Stimulated activated CD8-positive, alpha-beta memory T cell treated with anti-CD3 and anti-CD28 coated beads, Interleukin-12 subunit alpha, Interleukin-12 subunit beta, amount 100 ng/mL, for 4 hours (primary cell): Measurements from ENCODE around the gene MTMR4.
"Not testable (repeated sequence)": the region's sequence is repeated elsewhere in the genome, so short reads cannot be mapped to it uniquely, and the experiment has no call there.

Experiments
- DNase-seq: peaks from one replicate; pipeline ENCODE4 v3.0.0-alpha.2; 2020; ENCODE audit warnings: low read depth

MTMR4 gene

DNA sequence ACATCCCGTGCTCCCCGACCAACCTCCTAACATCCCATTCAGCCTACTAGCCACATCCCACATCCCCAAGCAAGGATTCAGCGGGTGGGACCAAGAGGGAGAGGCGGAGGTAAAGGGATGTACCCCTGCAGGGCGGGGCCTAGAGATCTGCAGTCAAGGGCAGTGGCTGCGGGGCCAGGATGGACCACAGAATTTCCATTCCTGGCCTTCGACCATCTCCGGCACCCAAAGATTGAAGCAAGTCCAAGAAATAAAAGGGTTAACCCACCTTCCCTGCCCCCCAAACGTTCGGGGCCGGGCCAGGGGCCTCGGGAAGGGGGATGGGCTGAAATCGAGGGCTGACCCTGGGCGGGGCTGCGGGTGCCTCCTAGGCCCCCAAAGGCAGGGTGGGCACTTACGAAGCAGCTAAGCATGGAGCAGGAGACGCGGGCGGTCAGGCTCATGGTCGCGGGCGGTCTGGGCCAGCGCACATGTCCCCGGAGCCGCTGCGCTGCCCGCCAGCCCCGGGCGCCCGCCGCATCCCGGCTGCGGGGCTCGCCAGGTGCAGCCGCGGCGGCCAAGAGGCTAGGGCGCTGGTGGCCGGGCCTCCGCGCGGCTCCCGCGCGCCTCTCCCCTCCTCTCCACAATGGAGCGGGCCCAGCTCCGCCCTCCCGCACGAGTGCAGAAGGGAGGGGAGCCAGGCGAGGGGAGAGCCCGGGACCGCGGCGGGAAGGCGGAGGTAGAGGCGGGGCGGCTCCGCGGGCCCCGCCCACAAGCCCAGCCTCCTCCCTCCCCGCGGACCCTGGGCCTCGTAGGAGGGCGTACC, at the start of gene MTMR4:
Gene MTMR4, minus strand, starts transcription at position 674 of the 805 bp plus-strand sequence. Its CDS starts 231 bp downstream, at position 443.
- DNase-seq = peak; percentile 54

DNA sequence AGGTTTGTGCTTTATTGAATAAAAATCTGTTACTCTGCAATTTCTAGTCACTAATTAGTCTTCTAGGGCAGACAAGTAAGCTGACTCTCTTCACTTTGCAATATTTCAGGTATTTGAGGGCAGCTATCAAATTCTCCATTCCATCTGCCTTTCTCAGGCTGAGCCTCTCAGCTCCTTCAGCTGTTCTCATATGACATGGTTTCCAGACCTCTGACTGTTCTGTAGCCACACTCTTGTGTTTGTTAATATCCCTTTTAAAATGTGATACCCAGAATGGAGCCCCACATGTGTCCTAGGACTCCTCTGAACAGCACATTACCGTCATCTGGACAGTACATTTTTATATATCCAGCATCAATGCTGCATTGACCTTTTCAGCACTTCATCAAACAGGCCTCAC, 46.1 kb upstream of the MTMR4 start:
- no peak for DNase-seq

DNA sequence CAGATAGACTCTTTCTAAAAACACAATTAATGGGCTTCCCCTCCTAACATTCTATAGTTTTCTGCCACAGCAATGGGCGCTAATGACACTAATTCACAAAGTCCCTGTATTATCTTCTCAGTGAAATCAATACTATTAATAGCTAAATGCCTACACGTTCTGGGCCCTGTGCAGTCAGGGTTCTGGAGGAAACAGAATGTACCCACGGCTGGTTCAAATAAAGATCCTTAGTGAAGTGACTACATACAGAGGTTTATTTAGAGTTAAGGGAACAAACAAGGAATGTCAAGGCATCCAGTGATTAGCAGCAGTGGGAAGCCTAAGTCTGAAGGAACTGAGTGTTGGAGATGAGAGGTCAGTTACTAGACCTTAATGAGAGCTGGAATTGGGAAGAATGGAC, 43.5 kb upstream of the MTMR4 start:
- no peak for DNase-seq

DNA sequence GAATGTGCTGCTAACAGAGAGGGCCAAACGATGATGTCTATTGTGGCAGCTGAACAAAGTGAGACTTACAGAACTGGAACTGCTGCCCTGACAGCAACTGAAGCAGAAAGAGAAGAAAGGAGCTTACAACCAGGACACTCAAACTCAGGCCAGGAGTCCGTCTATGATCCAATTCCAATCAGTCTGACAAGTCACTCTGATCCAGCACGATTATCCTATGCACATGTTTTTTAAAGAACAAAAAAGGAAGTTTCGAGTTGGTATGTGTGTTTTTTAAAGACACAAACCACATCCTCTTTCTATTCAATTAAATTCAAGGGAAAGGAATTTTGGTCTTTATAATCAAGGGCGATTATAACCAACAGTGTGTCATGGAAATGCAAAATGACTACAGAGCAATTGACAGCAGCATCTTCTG, 42.4 kb upstream of the MTMR4 start:
- DNase-seq = no peak

DNA sequence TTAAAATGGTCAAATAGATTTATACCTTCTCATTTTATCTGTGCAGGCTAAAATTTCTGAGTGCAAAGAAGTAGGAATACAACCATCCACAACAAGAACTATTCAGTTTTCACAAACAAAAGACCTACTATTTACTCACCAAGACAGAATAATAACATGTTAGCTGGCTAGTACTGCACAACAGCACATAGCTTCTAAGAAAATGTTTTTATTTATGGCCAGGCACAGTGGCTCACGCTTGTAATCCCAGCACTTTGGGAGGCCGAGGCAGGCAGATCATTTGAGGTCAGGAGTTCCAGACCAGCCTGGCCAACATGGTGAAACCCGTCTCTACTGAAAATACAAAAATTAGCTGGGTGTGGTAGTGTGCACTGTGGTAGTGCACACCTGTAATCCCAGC, 40.7 kb upstream of the MTMR4 start:
- not testable (repeated sequence) for DNase-seq

DNA sequence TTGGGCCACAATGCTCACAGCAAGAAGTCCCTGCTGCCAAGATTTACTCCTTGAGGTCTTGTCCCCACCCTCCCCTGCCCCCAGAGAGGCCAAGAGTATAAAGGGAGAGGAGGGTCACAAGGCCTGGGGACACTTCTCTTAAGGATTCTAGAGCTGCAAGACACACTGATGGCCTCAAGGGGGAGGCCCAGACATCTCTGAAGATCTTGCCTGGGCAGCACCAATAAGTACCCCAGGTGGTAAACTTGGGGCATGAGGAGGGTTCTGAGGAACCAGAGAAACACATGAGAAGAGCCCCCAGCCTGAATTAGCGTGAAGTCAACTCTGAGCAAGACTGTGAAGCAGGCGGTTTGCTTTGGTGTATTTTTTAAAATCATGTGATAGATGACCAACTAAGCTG, 26.8 kb upstream of the MTMR4 start:
- no peak for DNase-seq

DNA sequence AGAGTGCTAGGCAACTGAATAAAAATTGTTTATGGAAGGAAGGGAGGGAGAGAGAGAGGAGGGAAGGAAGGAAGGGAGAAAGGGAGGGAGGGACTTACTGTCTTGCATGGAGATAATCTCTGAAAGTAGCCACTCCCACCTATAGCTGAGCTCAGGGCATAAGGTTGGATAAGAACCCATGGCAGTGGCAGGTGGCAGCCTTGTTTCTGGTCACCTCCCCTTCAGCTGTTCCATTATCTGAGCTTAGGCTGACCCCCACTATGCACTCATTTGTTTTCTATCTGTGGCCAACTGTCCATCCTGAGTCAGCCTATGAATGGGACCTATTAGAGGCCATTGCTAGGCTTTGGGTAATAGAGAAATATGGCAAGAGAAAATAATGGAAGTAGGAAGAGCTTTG, 25.3 kb upstream of the MTMR4 start:
- no peak for DNase-seq

DNA sequence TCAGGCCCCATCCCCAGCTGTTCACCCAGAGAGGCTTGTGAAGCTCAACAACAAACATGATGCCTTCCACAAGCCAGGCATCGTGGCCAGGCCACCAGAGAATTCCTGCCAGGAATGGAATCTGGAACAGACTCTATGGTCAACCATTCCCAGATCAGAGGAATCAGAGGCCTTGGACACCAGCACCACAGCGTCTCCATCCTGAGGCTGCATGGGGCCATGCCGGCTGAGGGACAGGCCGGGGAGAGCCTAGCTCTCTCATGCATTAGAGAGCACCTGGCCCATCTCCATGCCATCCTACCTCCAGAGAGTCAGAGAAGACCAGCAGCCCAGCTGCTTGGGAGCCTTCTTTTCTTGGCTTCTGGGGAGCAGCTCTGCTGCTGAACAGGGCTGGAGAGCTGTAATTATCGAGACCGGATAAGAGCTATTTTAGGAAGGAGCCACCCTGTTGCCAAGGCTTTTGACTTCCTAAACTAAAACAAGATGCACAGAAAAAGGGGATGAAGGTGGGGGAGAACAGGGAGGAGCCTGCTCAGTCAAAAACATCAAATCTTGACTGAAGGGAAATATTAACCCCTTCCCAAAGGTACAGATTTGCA, 24.5 kb upstream of the MTMR4 start:
- DNase-seq = no peak

DNA sequence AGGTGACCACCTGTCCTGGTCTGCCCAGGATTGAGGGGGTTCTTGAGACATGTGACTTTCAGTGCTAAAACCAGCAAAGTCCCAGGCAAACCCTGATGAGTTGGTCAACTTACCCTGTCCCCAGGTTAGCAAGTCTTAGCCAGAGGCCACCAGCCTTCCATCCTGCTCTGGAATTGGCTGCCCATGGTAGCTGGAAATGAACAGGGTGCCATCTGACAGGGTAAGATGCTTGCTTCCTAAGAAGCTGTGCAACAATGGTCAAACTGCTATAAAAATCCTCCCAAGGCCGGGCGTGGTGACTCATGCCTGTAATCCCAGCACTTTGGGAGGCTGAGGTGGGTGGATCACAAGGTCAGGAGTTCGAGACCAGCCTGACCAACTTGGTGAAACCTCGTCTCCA, 22.8 kb upstream of the MTMR4 start:
- DNase-seq = no peak

DNA sequence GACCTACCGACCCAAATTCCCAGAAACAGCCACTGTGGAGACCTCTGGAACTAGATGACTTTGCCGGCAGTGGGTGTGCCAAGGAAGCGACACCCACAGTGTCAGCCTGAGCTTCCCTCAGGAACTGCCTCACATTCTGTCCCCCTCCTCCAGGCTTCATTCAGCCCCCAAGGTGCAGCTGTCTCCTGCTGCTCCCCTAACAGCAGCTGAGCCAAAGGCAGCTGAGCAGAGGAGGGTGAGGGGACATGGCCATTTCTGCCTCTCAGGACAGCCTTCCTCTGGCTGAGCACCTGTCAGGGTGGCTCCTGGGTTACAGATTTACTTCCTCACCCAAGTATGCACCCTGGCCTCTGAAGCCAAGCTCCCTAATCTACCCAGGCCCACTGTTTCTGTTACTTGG, 22.1 kb upstream of the MTMR4 start:
- no peak for DNase-seq

DNA sequence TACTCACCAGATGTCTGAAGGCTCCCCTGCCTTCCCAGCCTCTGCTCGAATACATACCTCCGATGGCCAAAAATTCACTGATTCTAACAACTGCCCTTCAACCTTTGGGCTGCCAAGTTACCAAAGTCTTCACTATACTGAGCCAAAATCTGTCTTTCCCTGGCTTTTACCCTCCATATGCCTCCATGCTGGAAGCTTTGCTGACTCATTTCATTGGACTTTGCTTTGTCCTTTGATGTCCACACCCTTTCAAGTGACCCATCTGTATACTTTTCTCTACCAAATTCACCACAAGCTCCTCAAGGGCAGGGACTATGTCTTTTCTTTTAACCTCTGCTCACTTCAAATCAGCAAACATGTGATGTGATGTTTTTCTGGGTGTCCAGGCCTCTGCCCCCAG, 21.0 kb upstream of the MTMR4 start:
- DNase-seq = no peak

DNA sequence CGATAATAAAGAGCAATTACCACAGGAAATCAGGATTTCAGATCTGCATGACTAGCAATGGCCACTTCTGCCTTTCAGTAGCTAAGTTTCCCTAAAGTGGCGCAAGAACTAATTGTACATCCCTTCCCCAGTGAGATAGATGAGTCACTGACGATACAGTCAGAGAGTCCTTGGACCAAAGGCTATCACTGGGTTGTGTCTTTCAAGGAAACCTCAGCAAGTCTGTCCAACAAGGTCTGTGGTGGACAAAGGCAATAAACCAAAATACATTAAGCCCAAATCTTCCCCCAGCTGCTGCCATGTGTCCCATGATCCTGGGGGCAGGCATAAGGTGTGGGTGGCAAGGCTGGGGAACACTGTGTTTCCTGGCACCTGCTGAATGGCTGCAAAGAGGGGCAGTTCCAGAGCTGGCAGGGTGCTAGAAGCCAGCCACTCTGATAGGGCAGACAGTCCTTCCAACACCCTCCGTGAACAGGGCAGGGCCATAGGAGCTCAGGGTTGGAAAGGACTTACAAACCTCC, 20.5 kb upstream of the MTMR4 start:
- no peak for DNase-seq

DNA sequence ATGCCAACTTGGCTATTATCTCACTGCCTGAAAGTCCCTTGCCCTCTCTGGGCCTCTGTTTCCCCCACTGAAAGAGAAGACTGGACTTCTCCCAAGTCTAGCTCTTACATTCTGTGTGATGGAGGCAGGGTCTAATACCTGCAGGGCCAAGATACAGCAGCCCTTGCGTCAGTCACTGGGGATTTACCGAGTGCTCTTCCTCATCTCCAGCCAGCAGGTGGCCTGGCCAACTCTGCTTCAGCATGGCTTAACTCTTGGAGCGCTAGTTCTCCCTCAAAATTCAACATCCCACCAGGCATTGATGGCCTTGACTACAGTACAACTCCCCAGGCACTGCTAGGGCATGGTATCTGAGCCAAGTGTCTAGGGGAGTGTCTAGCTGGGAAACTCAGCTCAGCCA, 19.9 kb upstream of the MTMR4 start:
- no peak for DNase-seq

DNA sequence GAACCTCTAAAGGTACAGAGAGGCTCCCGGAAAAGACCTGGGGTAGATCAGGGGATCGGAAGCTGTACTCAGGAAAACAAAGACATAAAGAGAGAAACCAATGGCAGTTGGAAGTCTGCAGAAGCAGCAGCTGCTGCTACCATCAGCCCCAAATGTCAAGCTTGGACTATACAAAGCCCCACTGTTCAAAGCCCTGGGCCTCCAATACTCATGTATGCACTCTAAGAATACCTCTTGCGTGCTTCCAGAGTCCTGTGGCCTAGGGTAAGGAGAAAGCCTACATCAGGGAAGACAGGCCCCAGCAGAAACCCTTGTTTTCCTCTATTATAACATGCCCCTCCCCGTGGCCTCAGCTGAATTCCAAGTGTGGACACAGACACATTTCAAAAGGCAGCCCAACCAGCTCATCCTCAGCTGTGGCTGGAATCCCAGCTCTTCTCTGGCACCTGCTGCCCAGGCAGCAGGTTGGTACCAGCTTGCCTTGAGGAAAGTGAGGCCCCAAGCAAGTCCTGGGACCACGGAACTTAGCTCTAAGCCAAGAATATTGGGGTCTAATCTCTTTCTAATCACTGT, 19.3 kb upstream of the MTMR4 start:
- no peak for DNase-seq

DNA sequence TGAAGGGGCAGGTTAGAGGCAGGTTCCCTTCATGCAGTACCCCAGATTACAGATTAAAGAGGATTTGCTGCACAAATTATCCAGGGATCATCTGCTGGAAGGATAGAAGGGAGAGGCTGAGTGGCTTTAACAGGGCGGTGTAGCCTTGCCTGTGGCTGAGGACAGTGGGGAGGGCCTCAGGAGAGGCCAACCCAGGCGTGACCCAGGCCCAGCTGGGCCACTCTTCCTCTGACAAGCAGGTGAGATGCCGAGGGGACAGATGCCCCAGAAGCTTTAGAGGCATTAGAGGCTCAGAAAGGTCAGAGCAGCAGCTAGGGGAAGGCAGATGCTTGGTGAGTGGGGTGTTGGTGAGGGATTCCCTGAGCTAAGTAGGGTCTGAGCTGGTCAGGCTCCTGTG, 18.1 kb upstream of the MTMR4 start:
- DNase-seq = no peak

DNA sequence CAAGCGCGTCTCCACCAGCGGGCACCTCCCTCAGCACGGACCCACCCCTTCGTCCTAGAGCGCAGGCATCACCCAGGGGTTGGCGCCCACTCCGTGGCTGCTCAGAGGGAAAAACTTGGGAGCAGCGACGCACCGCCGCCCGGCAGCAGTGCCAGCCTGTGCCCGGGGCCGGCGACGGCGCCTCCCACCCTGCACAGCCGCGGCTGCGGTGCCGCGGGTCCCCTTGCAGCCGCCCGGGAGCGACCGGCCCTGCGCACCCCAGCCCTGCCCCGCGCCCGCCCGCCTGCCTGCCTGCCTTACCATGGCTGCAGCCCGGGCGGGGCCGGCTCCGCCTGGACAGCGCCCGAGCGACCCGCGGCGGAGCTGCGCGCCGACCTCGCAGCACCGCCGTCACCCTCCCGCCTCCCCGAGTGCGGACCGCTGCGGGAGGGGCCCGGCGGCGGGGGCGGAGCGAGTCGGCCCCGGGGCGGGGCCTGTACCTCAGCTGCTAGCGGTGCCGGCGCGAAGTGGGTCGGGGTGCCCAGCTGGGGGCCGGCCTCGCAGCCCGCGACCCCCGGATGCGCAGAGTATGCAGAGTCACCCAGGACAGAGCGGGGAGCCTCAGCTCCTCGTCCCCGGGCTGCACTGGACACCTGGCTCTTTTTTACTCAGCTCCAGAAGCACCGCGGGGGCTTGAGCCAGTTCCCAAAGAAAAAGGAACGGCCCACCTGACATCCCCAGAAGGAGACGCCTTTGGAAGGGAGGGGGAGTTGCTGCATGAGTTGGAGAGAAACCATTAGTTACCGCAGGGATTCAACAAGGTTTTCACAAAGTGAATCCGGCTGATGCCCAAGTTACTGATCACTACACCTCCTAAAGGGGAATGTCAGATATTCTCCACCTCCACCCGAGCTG, 17.5 kb upstream of the MTMR4 start:
- peak; percentile 48 for DNase-seq

DNA sequence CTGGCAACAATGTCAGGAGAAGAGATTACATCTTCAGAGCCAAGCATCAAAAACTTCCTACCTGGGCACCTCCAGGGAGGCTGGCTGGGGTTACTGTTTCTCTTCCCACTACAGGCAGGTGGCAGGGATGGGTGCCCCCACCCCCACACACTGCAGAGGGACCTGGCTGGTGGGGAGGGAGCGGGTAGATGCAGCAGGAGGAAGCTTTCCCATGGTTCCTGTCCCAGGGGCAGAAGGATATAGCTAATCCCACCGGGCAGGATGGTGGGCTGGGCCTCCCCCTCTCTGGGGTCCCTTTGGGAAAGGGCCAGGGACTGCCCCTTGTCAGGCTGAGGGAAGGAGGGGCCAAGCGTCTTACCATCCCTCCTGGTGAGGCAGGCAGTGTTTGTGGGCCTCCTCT, 16.7 kb upstream of the MTMR4 start:
- DNase-seq = no peak

DNA sequence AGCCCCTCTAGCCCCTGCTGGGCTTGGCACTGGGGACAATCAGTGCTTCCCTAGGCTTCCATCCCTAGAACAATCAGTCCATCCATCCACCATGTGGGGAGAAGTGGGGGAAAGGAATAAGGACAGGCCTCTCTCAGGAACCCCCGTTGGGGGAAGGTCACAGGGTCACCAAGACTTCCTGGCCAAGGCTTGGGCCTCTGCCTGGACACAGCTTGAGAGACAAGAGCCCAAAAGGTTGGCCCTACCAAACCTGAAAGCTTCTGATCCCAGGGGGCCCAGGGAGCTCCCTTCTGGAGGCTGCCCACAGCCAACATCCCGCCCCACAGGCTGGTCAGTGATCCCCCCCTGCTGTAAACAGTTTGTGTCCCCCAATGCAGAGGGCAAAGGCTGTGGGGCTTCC, 16.2 kb upstream of the MTMR4 start:
- DNase-seq = no peak

DNA sequence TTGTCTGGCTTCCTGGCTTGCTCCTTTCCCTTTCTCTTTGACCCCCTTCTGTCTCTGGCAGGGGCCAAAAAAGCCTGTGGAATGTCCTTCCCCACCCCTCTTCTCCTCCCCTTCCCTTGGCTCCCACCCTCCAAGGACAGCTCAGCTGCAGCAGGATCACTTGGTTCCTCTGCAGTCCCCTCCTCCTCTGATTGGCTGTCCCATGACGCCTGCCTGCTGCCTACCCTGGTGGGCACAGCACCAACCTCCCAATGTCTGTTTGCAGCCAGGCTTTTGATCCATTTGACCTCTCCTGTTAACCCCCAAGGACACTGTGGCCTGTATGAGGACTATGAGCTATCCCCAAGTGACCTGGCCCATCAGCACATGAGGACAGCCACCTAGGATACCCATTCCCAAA, 14.8 kb upstream of the MTMR4 start:
- no peak for DNase-seq

DNA sequence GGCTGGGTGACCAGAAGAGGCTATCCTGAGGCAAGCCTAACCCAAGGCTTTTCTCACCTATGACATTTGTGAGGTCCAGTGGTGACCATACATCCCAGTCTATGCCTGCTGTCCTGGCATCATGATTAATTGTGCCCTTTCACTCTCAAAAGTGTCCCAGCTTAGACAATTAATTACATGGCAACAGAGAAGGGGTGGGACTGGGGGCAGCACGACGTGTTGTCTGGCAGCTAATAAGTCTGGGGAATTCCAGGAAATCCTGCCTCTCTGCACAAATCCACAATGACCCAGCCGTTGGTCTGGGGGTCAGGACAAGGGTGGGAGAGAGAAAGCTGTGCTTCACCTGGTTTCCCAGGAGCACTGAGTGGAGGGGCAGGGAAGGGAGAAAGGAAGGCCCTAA, 14.0 kb upstream of the MTMR4 start:
- DNase-seq = no peak

DNA sequence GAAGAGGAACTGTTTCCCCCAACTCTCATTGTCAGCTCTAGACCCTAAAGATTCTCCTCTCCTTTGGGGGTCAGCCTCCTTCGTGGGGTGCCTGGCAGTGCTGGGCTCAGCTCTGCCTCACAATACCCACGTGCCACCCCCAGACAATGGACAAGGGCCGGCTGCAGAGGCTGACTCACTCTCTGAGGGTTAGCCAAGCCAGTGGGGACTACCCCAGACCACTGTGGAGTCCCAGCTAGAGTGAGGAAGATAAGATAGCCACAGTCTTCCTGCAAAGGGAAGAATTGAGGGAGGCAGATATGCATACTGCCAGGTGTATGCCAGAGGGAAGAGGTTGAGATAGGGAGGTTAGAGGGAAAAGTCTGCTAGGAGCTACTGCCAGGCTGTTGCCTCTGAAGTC, 13.5 kb upstream of the MTMR4 start:
- no peak for DNase-seq

DNA sequence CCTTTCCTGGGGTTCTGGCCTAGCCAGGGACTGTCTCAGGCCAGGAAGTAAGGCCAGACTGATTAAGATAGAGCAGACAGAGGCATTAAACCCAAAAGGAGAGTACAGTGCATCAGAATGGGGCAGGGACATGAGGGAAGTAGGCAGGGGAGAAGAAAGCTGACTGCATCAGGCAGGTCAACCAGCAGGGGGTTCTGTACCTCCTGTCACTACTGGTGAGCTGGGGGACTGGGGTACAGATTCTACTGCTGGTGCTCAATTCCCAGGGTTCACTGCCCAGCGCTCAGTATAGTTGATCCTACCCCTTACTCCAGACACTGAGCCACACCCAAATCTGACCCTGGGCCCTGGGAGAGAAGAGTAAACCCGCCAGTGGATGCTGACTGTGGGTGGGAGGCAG, 12.9 kb upstream of the MTMR4 start:
- no peak for DNase-seq
